Endothelial cell of hepatic sinusoid (primary cell): Measurements from ENCODE around the gene ETNK2.

Experiments
- in situ Hi-C: cut with HindIII; loops from 2 replicates; pipeline ENCODE4 v1.10.0; 2017; ENCODE audit warnings: low sequenced_read_pairs

Gene ETNK2

DNA sequence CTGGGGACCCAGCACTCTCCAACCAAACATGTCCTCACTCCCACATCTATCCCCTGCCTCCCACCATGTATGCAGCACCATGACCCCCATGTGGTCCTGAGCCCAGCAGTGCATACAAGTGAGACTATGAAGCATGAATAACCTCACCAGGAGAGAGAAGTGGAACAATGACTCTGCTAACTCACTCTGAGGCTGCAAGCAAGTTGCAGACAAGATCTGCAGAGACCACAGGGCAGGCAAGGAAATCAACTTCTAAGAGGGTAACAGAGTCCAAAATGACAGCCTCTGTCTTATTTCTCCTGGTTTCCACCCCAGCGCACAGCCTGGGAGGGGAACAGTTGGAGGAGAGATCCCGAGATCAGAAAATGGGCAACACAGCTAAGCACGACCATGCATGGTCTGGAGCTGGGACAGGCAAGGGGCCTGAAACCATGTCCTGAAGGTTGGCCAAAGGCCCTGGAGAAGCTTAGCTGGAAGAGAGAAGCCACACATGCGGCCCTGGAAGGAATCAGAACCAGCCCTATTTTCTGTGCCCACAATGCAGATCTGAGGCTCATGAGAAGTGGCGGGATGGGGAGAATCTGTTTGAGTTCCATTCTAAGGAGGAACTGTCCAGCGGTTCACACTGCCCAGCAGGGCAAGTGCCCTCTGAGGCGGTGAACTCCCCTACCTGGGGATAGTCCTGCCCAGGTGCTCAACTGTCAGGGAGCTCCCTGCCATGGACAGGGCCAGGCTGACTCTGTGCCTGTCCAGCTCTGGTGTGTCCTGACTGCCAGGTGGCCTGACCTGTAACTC is 26.8 kb upstream of the ETNK2 start:
- in situ Hi-C loops, result no loop called here

DNA sequence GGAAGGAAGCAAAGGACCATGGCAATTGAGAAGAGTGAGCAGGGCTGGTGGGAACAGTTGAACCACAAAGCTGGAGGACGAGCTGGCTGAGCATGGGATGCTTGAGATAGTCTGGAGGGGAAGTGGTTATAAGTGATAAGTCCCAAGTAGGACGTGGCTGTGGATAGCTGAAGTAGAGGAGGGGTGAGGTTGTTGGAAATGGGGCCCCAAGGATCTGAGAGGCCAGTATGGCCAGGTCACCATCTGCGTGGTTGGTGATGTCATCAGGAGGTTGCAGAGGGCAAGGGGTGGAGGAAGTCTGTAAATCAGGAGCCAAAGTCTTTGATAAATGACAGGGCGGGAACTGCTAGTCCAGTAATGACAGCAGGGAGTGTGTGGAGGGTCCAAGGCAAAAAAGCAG is 25.3 kb upstream of the ETNK2 start:
- in situ Hi-C loops, result no loop called here

- in situ Hi-C loops, result no loop called here
These were observed 24.2 kb upstream of the ETNK2 start for GRCh38 chr1:204176049-204176448.

GRCh38 chr1:204174958-204175357 is 23.1 kb upstream of the ETNK2 start:
- in situ Hi-C loops, result no loop called here

- in situ Hi-C loops, result no loop called here
These were observed 20.7 kb upstream of the ETNK2 start for GRCh38 chr1:204172404-204173029.

DNA sequence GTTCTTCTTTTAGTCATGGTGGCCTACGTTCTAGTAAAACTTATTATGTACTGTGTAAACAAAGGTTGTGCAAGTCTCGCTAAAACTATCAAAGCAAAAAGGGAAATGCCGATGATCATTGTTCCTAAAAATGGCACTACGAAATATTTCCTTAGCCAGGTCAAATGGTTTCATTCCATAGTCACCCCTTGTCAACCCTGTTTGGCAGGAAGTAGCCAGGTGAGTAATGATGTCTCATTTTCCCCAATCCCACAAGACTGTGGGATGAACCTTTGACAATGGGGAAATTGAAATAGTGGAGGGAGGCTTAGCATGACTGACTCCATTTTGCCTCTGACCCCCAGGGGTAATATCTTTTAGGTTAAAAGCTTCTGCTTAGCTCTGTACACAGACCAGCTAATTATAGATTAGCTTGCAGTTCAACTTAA is 19.9 kb upstream of the ETNK2 start:
- in situ Hi-C loops, result no loop called here

GRCh38 chr1:204170494-204171155 is 18.8 kb upstream of the ETNK2 start:
- in situ Hi-C loops, result no loop called here

DNA sequence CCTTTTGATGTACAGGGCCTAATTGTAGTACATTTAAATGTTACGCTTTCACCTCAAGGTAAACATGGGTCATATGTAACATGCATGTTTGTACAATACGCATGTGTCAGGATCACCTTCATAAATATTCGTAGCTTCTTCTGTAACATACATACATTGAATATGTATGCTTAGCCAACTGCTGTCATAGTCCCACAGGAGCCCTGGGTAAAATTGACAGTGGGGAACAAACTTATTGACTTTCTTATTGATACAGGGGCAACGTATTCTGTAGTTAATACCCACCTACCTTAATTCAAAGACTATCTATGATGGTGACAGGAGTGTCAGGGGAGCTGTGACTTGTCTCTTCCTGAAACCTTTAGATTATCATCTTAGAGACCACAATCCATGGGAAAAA is 18.0 kb upstream of the ETNK2 start:
- in situ Hi-C loops, result no loop called here

GRCh38 chr1:204167730-204168129 is 15.9 kb upstream of the ETNK2 start:
- in situ Hi-C loops, result no loop called here

DNA sequence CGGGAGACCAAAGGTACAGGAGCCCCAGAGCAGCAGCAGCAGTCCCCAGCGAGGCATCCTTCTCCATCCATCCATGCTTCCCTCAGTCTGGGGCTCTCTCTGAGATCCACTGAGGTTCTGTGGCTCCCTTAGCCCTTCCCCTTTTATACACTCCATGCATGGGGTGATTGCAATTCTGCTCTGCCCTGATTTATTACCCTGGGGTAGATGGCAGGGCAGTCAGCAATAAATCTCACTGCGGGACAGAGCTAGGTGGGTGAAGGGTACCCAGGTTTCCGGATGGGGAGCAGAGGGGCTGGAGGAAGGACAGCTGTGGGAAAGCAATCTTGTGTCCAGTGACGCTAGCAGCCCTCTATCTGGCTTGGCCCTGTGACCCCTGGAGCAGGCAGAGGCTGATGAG is 14.4 kb upstream of the ETNK2 start, which contains the start of gene REN:
Gene REN, minus strand, starts transcription at position 119 of the 400 bp plus-strand sequence. Its CDS starts 44 bp downstream, at position 75.
- in situ Hi-C loops, result no loop called here

- in situ Hi-C loops, result loop anchor here (5.0 kb wide), 1 partner anchor 55 kb away; no protein-coding TSS in a partner anchor
These were observed 10.7 kb upstream of the ETNK2 start for GRCh38 chr1:204162494-204163074.

DNA sequence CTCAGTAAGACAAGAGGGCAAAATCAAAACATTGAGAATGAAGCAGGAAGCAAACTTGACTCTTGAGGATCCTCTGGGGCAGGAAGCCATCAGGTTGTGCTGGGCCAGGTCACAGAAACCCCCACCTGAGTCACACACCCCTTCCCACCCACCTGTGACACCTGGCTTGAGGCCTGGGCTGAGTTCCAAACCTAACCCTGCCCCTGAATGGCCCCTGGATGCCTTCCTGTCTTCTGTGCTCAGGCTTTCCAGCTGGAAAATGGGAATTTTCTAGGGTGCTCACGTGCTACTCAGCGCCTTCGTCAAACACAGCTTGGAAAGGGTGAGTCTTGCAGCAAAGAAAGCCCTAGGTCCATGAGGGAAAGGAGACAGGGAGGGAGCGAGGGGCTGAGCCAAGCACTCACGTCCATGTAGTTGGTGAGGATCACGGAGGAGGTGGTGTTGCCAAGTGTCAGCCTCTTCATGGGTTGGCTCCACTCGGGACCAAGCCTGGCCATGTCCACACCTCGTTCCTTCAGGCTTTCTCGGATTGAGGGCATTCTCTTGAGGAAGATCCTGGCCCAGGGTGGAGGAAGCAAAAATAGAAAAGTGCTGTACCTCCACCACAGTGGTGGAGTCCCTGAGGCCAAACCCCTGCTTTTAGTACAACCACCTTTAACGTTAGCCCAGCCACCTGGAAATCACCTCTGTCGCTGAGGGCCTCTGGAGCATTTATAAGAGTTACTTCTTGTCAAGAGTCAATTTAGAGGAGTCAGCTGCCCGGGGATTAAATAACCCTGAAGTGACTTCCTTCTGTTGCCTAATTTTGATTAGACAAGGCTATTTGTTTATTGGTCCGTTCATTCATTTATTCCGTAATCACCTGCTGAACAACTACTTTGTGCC is 10.0 kb upstream of the ETNK2 start:
- in situ Hi-C loops, result loop anchor here (5.0 kb wide), 1 partner anchor 55 kb away; no protein-coding TSS in a partner anchor

- in situ Hi-C loops, result loop anchor here (5.0 kb wide), 1 partner anchor 204 kb away; no protein-coding TSS in a partner anchor
These were observed 6.1 kb upstream of the ETNK2 start for GRCh38 chr1:204157962-204158361.

- in situ Hi-C loops, result loop anchor here (5.0 kb wide), 1 partner anchor 206 kb away; no protein-coding TSS in a partner anchor
These were observed 4.0 kb upstream of the ETNK2 start for GRCh38 chr1:204155881-204156280.

DNA sequence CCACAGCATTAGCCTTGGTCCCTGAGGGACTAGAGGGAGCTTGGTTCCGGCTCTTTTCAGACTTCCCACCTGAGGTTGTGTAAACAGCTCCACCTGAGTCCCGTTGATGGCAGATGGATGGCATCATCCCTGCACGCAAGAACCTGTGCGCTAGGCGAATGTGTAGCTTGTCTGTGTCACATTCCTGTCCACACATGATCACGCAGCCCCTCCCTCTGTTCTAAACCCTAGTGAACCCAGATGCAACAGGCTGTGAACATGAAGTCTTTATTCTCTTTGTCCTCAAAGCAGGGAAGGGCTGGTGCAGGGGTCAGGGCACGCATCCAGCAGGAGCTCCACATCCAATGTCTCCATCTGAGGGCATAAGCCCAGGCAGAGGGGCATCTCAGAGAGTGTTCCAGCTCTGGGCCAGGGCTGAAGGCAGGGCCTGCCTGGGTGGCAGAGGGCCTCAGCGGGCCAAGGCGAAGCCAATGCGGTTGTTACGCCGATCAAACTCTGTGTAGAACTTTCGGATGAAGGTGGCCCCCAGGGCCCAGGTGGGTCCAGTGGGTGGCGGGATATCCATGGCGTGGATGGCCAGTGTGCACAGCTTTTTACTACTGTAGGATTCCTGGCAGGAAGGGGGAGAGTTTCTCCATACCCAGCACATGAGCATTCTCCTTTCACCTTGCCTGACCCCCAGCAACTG is 2.9 kb upstream of the ETNK2 start:
- in situ Hi-C loops, result loop anchor here (5.0 kb wide), 1 partner anchor 208 kb away; no protein-coding TSS in a partner anchor

DNA sequence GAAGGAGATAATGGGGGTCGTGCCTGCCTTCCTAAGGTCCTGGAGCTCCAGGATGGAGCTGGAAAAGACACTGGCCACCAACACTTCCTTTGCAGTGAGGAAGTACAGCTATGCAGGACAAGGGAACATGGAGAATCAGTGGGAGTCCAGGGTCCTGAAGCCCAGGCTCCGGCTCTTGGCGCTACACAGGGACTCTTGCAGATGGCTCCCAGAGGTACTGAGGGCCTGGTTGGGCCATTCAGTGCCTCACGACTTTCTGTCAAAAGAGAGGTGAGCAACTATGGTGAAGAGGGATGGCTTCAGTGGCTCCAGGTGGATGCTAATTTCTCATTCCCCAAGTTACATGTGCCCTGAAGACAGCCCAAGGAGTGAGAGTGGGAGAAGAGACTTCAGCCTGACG is 1.8 kb upstream of the ETNK2 start:
- in situ Hi-C loops, result no loop called here

- in situ Hi-C loops, result no loop called here
These were observed 633 bp upstream of the ETNK2 start for GRCh38 chr1:204152310-204153044.

- in situ Hi-C loops, result no loop called here
These were observed 917 bp downstream of the ETNK2 start for GRCh38 chr1:204150702-204151551.
